UCSD-AML1 (cell line): Measurements from ENCODE around the gene ZNF319.

ENCODE experiments used
- DNase-seq: peaks from one replicate; lab custom pipeline; 2025; ENCODE audit not compliant: unreplicated experiment; lab: John Stamatoyannopoulos, UW

Gene ZNF319

GRCh38 chr16:57999971-58000705, at the start of gene ZNF319:
ZNF319 (minus strand) TSS chr16:58000672; CDS start chr16:57998265, 2,407 bp downstream.
- DNase-seq: peak; percentile 52

- DNase-seq: no peak
These were observed 49.0 kb upstream of the ZNF319 start for GRCh38 chr16:58049232-58050185.

DNA sequence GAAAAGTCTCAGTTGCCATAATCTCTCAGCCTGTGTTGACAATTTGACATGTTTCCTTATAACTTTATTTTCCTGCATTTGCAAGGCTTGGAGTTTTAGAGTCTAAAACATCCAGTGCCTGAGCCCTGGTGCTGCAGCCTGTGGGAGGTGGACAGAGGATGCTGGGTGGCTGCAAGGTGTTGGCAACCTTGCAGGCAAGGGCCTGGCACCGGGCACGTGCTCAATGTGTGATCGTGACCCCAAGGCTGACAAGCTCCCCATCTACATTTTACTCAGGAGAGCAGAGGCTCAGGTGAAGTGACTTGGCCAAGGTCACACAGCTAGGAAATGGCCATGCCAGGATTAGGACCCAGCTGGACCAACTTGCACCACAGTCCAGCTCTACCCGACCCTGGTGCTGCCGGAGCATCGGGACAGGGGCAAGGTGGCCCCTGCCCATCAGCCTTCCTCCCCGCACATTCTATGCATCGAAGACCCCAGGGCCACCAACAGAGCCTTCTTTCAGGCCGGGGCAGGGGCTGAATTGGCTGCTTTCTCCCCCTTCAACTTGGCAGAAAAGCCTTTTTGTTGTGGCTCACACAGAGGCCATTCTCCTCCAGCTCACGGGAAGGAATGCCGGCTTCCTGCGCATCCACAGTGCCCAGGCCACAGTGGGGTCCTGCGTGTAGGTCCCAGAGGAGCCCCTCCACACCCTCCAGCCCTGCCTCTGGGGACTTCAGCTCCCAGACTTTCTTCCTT, 48.2 kb upstream of the ZNF319 start:
- DNase-seq: no peak

DNA sequence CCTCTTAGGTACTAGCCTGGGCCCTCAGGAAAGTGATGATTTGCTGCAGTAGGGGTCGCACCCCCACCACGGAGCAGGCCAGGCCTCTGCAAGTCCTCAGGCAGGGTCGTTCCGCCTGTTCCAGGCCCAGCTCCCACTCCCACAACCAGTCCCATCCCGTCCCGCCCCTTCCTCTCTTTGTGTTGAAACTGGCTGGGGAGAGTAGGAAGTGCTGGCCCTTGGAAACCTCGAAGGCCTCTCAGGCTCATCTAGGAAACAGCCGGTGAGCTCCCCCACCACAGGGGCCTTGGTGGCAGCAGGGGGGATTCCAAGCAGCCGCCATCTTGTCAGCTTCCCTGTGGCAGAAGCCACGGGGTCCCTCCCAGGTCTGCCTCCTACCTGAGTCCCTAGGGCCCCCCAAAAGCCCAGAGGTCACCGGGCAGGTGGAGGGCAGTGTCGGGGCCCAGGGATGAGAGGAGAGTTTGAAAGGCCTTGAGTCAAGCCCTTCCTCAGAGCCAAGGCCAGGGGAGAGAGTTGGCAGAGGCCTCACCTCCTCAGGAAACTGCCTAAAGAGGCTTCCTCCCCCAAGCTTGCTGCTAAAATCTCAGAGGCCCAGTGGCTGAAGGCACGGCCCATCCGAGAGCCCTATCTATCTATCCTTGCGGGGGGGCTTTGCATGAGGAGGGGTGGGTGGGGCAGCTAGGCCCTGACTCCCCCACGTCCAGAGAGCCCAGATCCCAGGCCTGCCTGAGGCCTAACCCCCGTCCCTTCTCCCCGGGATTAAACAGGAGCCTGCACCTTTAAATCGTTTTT, 47.3 kb upstream of the ZNF319 start:
- peak; percentile 53 for DNase-seq

GRCh38 chr16:58046936-58047335, 46.5 kb upstream of the ZNF319 start:
- DNase-seq: no peak

DNA sequence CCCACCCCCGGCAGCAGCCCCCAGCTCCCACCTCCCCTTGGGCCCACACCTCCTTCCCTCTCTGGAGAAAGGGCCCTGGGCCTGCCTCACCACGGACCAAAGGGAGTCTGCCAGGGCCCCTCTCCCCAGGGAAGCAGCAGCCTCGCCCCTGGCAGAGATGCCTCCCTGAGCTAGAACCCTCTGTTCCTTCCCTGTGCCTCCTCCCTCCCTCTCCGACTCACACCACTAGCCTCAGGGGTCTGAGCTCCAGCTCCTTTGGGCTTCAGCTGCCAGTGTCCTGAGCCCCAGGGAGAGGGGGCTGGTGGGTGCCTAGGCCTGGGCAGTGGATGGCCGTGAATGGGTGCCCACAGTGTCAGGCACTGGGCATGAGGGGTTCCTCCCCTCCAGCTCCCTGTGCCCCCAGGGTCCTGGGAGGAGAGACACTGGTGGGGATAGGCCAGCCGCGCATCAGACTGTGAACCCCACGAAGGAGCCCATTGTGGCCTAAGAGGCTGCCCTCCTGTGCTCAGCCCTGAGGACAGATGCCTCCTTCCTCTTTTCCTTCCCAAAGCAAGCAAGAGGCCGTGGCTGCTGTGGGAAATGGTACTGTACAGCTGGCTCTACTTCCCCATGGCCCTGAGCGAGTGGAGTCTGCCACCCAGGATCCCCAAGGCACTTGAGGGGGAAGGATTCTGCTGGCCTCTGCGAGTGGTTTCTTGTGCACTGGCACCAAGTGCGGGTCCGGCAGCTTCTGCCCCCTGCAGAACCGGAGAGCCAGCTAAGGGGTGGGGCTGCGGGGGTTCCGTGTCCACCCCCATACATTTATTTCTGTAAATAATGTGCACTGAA, 45.8 kb upstream of the ZNF319 start:
- peak; percentile 59 for DNase-seq

- DNase-seq: no peak
These were observed 44.6 kb upstream of the ZNF319 start for GRCh38 chr16:58045096-58045495.

- no peak for DNase-seq
These were observed 44.0 kb upstream of the ZNF319 start for GRCh38 chr16:58044266-58045019.

- DNase-seq: no peak
These were observed 43.2 kb upstream of the ZNF319 start for GRCh38 chr16:58043571-58044155.

- DNase-seq: no peak
These were observed 42.5 kb upstream of the ZNF319 start for GRCh38 chr16:58042886-58043515.

DNA sequence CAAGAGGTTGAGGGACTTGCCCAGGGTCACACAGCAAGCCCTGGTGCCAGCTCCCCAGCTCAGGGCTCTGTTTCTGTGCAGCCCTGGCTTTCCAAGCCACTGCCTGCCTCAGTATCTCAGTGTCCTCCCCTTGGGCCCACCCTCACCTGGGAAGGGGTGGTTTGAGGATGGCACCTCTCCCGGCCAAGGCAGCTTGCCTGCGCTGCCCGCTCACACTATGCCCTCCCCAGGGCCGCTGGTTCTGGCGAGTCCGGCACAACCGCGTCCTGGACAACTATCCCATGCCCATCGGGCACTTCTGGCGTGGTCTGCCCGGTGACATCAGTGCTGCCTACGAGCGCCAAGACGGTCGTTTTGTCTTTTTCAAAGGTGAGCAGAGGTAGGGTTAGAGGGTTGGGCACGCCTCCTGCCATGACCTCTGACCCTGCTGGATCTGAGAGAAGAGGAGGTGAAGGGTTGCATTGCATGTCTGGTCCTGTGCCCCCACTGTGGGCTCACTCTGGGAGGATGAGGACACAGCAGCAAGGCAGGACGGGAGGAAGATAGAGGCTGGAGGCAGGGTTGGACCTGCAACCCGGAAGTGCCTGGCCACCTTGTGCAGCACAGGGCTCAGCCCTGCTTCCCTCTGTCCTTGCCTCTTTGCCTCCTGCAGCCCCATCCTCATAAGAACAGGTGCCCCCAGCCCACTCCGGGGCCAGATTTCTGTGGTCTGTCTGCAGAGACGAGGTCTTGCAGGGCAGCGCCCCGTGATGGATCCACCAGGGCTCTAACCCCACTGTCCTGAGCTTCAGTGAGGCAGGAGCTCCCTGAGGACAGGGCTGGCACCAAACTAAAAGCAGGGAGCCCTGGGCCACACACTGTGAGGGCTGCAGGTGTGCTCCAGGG, 41.8 kb upstream of the ZNF319 start:
- DNase-seq: no peak

- no peak for DNase-seq
These were observed 41.1 kb upstream of the ZNF319 start for GRCh38 chr16:58041628-58041955.

GRCh38 chr16:58040945-58041627, 40.6 kb upstream of the ZNF319 start:
- no peak for DNase-seq

- DNase-seq: no peak
These were observed 40.0 kb upstream of the ZNF319 start for GRCh38 chr16:58040496-58040846.

DNA sequence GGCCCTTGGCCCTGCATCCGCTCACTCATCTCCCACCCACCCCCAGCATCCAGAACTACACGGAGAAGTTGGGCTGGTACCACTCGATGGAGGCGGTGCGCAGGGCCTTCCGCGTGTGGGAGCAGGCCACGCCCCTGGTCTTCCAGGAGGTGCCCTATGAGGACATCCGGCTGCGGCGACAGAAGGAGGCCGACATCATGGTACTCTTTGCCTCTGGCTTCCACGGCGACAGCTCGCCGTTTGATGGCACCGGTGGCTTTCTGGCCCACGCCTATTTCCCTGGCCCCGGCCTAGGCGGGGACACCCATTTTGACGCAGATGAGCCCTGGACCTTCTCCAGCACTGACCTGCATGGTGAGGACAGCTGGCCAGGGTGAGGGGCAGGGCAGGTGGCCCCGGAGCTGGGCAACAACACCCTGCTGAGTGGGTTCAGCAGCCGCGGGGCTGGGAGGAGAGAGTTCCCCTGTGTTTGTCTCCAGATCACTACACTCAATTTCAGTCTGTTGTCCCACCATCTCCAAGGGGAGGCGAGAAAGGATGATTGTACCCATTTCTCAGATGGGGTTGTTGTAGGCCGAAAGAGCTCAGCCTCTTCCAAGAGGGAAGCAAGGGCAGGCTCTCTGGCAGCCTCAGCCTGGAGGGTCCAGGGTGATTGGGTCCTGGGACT, 39.5 kb upstream of the ZNF319 start:
- DNase-seq: no peak

DNA sequence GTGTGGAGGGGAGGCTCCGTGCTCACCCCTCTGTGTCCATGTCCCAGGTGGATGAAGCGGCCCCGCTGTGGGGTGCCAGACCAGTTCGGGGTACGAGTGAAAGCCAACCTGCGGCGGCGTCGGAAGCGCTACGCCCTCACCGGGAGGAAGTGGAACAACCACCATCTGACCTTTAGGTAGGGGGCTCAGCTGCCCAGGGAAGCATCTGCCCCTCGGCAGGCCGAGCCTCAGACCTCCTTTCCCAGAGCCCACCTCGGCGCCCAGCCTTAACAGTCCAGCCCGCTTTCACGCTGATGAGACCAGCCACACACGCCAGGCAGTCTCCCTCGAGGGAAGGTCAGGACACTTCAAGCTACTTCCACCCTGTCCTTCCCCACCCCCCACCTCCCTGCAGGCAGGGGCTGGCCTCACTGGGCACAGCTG, 37.8 kb upstream of the ZNF319 start:
- no peak for DNase-seq
